Liver (tissue), 9 donors: Measurements from ENCODE around the gene RNASE13. TPM values are rescaled to one million over a fixed set of nuclear protein-coding genes. Genes with fewer than 3 reads are reported as not detected.

Source experiments
- DNase-seq: peaks from one replicate; pipeline ENCODE4 v3.0.0-alpha.2; 2017; ENCODE audit warnings: low spot score
- H3K27ac ChIP-seq, 2 donors: one replicate each; pipeline ENCODE4 v1.7.0; 2013; ENCODE audit warnings: inconsistent platforms in 2 of 2, low read length in 2 of 2, control low read depth in 1 of 2, low read depth in 1 of 2, mild to moderate bottlenecking in 1 of 2
- H3K27me3 ChIP-seq, 4 donors: one replicate each; pipeline versions ENCODE4 v1.6.1 to v1.7.0; 2013; ENCODE audit warnings: low read length in 3 of 4, inconsistent platforms in 1 of 4, mild to moderate bottlenecking in 1 of 4, moderate library complexity in 1 of 4; ENCODE audit not compliant: control insufficient read depth in 4 of 4, insufficient read depth in 4 of 4
- H3K36me3 ChIP-seq, 4 donors: one replicate each; pipeline versions ENCODE4 v1.6.1 to v1.7.0; 2013; ENCODE audit warnings: low read length in 3 of 4, mild to moderate bottlenecking in 3 of 4, low read depth in 1 of 4, moderate library complexity in 1 of 4; ENCODE audit not compliant: control insufficient read depth in 4 of 4, insufficient read depth in 3 of 4
- H3K4me1 ChIP-seq, 4 donors: one replicate each; pipeline versions ENCODE4 v1.6.1 to v1.7.0; 2013; ENCODE audit warnings: low read length in 3 of 4, mild to moderate bottlenecking in 3 of 4, moderate library complexity in 1 of 4; ENCODE audit not compliant: control insufficient read depth in 4 of 4, insufficient read depth in 4 of 4
- H3K4me3 ChIP-seq, 3 donors: one replicate each; pipeline versions ENCODE4 v1.6.1 to v1.7.0; 2013; ENCODE audit warnings: low read length in 3 of 3, control low read depth in 1 of 3, low read depth in 1 of 3, mild to moderate bottlenecking in 1 of 3
- H3K9ac ChIP-seq, 2 donors: one replicate each; pipeline ENCODE4 v1.7.0; 2013; ENCODE audit warnings: low read length in 2 of 2, mild to moderate bottlenecking in 2 of 2, moderate library complexity in 2 of 2, control low read depth in 1 of 2, low read depth in 1 of 2
- H3K9me3 ChIP-seq, 4 donors: one replicate each; pipeline versions ENCODE4 v1.6.1 to v1.7.0; 2013; ENCODE audit warnings: low read length in 3 of 4; ENCODE audit not compliant: control insufficient read depth in 4 of 4
- EGR1 ChIP-seq, 2 donors: IDR thresholded peaks; 2 replicates each; pipeline ENCODE4 v1.6.1; 2016 to 2018; ENCODE audit warnings: antibody characterized with exemption in 2 of 2, low read depth in 2 of 2
- FOXA1 ChIP-seq: IDR thresholded peaks from 2 replicates; pipeline ENCODE4 v1.6.1; 2016; ENCODE audit warnings: antibody characterized with exemption
- FOXA2 ChIP-seq: IDR thresholded peaks from 2 replicates; pipeline ENCODE4 v1.6.1; 2016; ENCODE audit warnings: antibody characterized with exemption
- GABPA ChIP-seq, 2 donors: IDR thresholded peaks in 1 of 2; conservative IDR thresholded peaks in 1 of 2; 2 replicates each; pipeline ENCODE4 v1.6.1; 2016; ENCODE audit warnings: antibody characterized with exemption in 2 of 2, mild to moderate bottlenecking in 1 of 2, moderate library complexity in 1 of 2
- HNF4A ChIP-seq, 2 donors: conservative IDR thresholded peaks; 2 replicates each; pipeline ENCODE4 v1.6.1; 2016; ENCODE audit warnings: antibody characterized with exemption in 2 of 2, mild to moderate bottlenecking in 2 of 2
- HNF4G ChIP-seq: IDR thresholded peaks from 2 replicates; pipeline ENCODE4 v1.6.1; 2016; ENCODE audit warnings: antibody characterized with exemption
- JUND ChIP-seq, 2 donors: IDR thresholded peaks; 2 replicates each; pipeline ENCODE4 v1.6.1; 2016; ENCODE audit warnings: antibody characterized with exemption in 2 of 2
- NR2F2 ChIP-seq: IDR thresholded peaks from 2 replicates; pipeline ENCODE4 v1.6.1; 2016; ENCODE audit warnings: antibody characterized with exemption
- RAD21 ChIP-seq, 2 donors: IDR thresholded peaks; 2 replicates each; pipeline ENCODE4 v1.6.1; 2016; ENCODE audit warnings: antibody characterized with exemption in 2 of 2, mild to moderate bottlenecking in 2 of 2
- RXRA ChIP-seq, 2 donors: IDR thresholded peaks; 2 replicates each; pipeline ENCODE4 v1.6.1; 2017 to 2018; ENCODE audit warnings: antibody characterized with exemption in 2 of 2, mild to moderate bottlenecking in 1 of 2
- SP1 ChIP-seq: IDR thresholded peaks from 2 replicates; pipeline ENCODE4 v1.6.1; 2018; ENCODE audit warnings: antibody characterized with exemption, mild to moderate bottlenecking
- TAF1 ChIP-seq: conservative IDR thresholded peaks from 2 replicates; pipeline ENCODE4 v1.6.1; 2016; ENCODE audit warnings: antibody characterized with exemption, mild to moderate bottlenecking
- YY1 ChIP-seq: IDR thresholded peaks from 2 replicates; pipeline ENCODE4 v1.6.1; 2016; ENCODE audit warnings: antibody characterized with exemption, mild to moderate bottlenecking
- WGBS: extraction: QIAGEN DNeasy Blood & Tissue Kit; methylation state at CpG from one replicate; pipeline ENCODE4 v1.1.7; 2013; 5-methylcytosine and 5-hydroxymethylcytosine counted together
- polyA plus RNA-seq, 2 donors: library from polyadenylated mRNA; stranded (reverse) in 1 of 2; unstranded in 1 of 2; fragments of 200-250 nt in 1 of 2; fragments of >200 nt in 1 of 2; fragmentation: Nextera tagmentation in 1 of 2; extraction: Ambion mirVana in 1 of 2; gene quantifications; one replicate each; pipeline versions ENCODE4 v1.2.1 to v1.2.3, GENCODE V29; 2013 to 2015
- total RNA-seq, 2 donors: library from RNA; depleted of rRNA; stranded (reverse); fragments of >200 nt; gene quantifications; one replicate each; pipeline ENCODE4 v1.2.3, GENCODE V29; 2014
- TF ChIP-seq, protein P1 (sequence below): IDR thresholded peaks from 2 replicates; pipeline ENCODE4 v1.6.1; 2016; ENCODE audit warnings: antibody characterized with exemption
- TF ChIP-seq, protein P2 (sequence below): IDR thresholded peaks from 2 replicates; pipeline ENCODE4 v1.6.1; 2016; ENCODE audit warnings: antibody characterized with exemption
- TF ChIP-seq, protein P3 (sequence below): IDR thresholded peaks from 2 replicates; pipeline ENCODE4 v1.6.1; 2016; ENCODE audit warnings: antibody characterized with exemption
- TF ChIP-seq, protein P4 (sequence below): IDR thresholded peaks from 2 replicates; pipeline ENCODE4 v1.6.1; 2016; ENCODE audit warnings: antibody characterized with exemption, mild to moderate bottlenecking
- TF ChIP-seq, protein P5 (sequence below): fragments of 150-350 bp; IDR thresholded peaks from 2 replicates; pipeline ENCODE4 v1.5.1; 2017; ENCODE audit warnings: improper control_type of control experiment, low read depth, low read length; ENCODE audit not compliant: missing input control
- donor health status: healthy.
- donor health status: healthy.
- donor health status: healthy.
- donor health status: healthy.
- donor health status: healthy.

RNASE13 gene, protein sequence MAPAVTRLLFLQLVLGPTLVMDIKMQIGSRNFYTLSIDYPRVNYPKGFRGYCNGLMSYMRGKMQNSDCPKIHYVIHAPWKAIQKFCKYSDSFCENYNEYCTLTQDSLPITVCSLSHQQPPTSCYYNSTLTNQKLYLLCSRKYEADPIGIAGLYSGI
- total RNA-seq: under 1 TPM; 0.05 to 0.08 TPM
- polyA plus RNA-seq: not detected

DNA sequence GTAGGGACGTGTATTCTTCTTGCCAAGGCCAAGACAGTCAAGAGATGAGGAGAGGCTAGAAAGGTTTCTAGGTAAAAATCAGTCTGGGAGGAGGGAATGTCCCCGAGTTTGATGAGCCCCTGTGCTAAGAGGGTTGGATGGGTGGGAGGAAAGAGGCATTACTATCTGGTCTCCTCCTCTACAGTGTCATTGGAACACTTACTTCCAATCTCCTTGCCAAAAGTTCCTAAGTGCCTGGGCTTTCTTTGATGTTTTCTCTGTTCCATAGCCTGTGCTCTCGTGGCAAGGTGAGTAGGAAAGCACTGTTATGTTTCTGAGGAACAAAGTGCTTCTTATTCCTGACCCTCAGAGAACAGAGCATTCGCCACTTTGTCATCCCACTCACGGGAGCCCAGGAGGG is at the start of gene RNASE13:
Gene RNASE13 (minus strand): TSS at position 101 of the 400 bp plus-strand sequence. CDS start 519 bp downstream, outside the sequence.
- Histone ChIP-seq H3K4me3 (no peak within 1 kb of the TSS), H3K27me3 (no peaks in the 10 kb centered on the region), H3K9ac (no peak within 1 kb of the TSS), H3K36me3 (peaks cover 0 to 10% (median 1%) of the 10 kb centered on the region in 4 donors), H3K4me1 (peaks cover 0 to 24% (median 15%) of the 10 kb centered on the region in 4 donors), H3K27ac (no peak within 1 kb of the TSS), H3K9me3 (no peaks in the 10 kb centered on the region)
- no peak for DNase-seq
- TF ChIP-seq, protein P1, sequence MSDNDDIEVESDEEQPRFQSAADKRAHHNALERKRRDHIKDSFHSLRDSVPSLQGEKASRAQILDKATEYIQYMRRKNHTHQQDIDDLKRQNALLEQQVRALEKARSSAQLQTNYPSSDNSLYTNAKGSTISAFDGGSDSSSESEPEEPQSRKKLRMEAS: no peak
- TF ChIP-seq HNF4A (conservative IDR thresholded peaks at IDR 0.05): no peak
- no peak for TF ChIP-seq SP1
- no peak for TF ChIP-seq YY1
- TF ChIP-seq FOXA1: no peak
- TF ChIP-seq NR2F2: no peak
- TF ChIP-seq, protein P2, sequence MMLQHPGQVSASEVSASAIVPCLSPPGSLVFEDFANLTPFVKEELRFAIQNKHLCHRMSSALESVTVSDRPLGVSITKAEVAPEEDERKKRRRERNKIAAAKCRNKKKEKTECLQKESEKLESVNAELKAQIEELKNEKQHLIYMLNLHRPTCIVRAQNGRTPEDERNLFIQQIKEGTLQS: no peak
- no peak for TF ChIP-seq RXRA (IDR thresholded peaks at IDR 0.05)
- TF ChIP-seq JUND (IDR thresholded peaks at IDR 0.05): no peak
- no peak for TF ChIP-seq EGR1 (IDR thresholded peaks at IDR 0.05; ENCODE audit: low read depth in 2 of 2)
- TF ChIP-seq TAF1: no peak
- TF ChIP-seq, protein P3, sequence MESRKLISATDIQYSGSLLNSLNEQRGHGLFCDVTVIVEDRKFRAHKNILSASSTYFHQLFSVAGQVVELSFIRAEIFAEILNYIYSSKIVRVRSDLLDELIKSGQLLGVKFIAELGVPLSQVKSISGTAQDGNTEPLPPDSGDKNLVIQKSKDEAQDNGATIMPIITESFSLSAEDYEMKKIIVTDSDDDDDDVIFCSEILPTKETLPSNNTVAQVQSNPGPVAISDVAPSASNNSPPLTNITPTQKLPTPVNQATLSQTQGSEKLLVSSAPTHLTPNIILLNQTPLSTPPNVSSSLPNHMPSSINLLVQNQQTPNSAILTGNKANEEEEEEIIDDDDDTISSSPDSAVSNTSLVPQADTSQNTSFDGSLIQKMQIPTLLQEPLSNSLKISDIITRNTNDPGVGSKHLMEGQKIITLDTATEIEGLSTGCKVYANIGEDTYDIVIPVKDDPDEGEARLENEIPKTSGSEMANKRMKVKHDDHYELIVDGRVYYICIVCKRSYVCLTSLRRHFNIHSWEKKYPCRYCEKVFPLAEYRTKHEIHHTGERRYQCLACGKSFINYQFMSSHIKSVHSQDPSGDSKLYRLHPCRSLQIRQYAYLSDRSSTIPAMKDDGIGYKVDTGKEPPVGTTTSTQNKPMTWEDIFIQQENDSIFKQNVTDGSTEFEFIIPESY: no peak
- TF ChIP-seq, protein P4, sequence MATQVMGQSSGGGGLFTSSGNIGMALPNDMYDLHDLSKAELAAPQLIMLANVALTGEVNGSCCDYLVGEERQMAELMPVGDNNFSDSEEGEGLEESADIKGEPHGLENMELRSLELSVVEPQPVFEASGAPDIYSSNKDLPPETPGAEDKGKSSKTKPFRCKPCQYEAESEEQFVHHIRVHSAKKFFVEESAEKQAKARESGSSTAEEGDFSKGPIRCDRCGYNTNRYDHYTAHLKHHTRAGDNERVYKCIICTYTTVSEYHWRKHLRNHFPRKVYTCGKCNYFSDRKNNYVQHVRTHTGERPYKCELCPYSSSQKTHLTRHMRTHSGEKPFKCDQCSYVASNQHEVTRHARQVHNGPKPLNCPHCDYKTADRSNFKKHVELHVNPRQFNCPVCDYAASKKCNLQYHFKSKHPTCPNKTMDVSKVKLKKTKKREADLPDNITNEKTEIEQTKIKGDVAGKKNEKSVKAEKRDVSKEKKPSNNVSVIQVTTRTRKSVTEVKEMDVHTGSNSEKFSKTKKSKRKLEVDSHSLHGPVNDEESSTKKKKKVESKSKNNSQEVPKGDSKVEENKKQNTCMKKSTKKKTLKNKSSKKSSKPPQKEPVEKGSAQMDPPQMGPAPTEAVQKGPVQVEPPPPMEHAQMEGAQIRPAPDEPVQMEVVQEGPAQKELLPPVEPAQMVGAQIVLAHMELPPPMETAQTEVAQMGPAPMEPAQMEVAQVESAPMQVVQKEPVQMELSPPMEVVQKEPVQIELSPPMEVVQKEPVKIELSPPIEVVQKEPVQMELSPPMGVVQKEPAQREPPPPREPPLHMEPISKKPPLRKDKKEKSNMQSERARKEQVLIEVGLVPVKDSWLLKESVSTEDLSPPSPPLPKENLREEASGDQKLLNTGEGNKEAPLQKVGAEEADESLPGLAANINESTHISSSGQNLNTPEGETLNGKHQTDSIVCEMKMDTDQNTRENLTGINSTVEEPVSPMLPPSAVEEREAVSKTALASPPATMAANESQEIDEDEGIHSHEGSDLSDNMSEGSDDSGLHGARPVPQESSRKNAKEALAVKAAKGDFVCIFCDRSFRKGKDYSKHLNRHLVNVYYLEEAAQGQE: no peak
- TF ChIP-seq HNF4G: no peak
- no peak for TF ChIP-seq RAD21 (IDR thresholded peaks at IDR 0.05)
- TF ChIP-seq, protein P5, sequence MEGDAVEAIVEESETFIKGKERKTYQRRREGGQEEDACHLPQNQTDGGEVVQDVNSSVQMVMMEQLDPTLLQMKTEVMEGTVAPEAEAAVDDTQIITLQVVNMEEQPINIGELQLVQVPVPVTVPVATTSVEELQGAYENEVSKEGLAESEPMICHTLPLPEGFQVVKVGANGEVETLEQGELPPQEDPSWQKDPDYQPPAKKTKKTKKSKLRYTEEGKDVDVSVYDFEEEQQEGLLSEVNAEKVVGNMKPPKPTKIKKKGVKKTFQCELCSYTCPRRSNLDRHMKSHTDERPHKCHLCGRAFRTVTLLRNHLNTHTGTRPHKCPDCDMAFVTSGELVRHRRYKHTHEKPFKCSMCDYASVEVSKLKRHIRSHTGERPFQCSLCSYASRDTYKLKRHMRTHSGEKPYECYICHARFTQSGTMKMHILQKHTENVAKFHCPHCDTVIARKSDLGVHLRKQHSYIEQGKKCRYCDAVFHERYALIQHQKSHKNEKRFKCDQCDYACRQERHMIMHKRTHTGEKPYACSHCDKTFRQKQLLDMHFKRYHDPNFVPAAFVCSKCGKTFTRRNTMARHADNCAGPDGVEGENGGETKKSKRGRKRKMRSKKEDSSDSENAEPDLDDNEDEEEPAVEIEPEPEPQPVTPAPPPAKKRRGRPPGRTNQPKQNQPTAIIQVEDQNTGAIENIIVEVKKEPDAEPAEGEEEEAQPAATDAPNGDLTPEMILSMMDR: no peak
- TF ChIP-seq FOXA2: no peak
- TF ChIP-seq GABPA (IDR thresholded peaks at IDR 0.05 in 1 of 2, conservative IDR thresholded peaks at IDR 0.05 in 1 of 2): no peak
- WGBS: 81% methylated on average over 5 of the region's 5 CpGs
